H1 (cell line): ENCODE data around the gene RREB1. TPM values are rescaled to one million over a fixed set of nuclear protein-coding genes. Genes with fewer than 3 reads are reported as not detected.

Experiments
- CTBP2 ChIP-seq: IDR thresholded peaks from 2 replicates; pipeline ENCODE4 v1.7.0; 2011; ENCODE audit warnings: borderline replicate concordance, mild to moderate bottlenecking, moderate library complexity, mixed read lengths, low read length; ENCODE audit not compliant: insufficient read depth, insufficient read length
- HDAC2 ChIP-seq, 2 experiments: fragments of 300-600 bp in 1 of 2; sonication (generic) in 1 of 2; IDR thresholded peaks; 2 replicates each; pipeline ENCODE4 v1.6.1; 2011 to 2012; ENCODE audit warnings: low read depth in 2 of 2, low read length in 2 of 2, mild to moderate bottlenecking in 2 of 2, moderate library complexity in 2 of 2, borderline replicate concordance in 1 of 2, inconsistent platforms in 1 of 2
- JUN ChIP-seq: IDR thresholded peaks from 2 replicates; pipeline ENCODE4 v1.6.1; 2011; ENCODE audit warnings: low read depth, mild to moderate bottlenecking, improper control_type of control experiment, low read length
- RNF2 ChIP-seq: fragments of 200-900, 300-1000 bp; sonication (generic); IDR thresholded peaks from 2 replicates; pipeline ENCODE4 v1.7.1; 2016; ENCODE audit warnings: borderline replicate concordance, low read depth, mild to moderate bottlenecking, antibody characterized with exemption, low read length; ENCODE audit not compliant: poor library complexity, severe bottlenecking; ENCODE audit errors: missing control alignments
- RXRA ChIP-seq: IDR thresholded peaks from 2 replicates; pipeline ENCODE4 v1.6.1; 2011; ENCODE audit warnings: low read depth, mild to moderate bottlenecking, low read length, moderate library complexity; ENCODE audit not compliant: insufficient read depth
- TEAD4 ChIP-seq: IDR thresholded peaks from 2 replicates; pipeline ENCODE4 v1.6.1; 2012; ENCODE audit warnings: low read depth, low read length, inconsistent platforms, mixed read lengths
- YY1 ChIP-seq: IDR thresholded peaks from 2 replicates; pipeline ENCODE4 v1.6.1; 2011; ENCODE audit warnings: low read depth, mild to moderate bottlenecking, low read length
- polyA plus RNA-seq, 7 experiments: library from polyadenylated mRNA; depleted of rRNA in 3 of 7; stranded (reverse) in 5 of 7; unstranded in 2 of 7; fragments of >200 nt in 5 of 7; fragments of 200-250 nt in 2 of 7; gene quantifications; 1 replicate in 5 of 7; 2 replicates in 1 of 7; 4 replicates in 1 of 7; pipeline versions ENCODE4 v1.2.1 to v1.2.3, GENCODE V29; 2011 to 2013; ENCODE audit warnings: missing spikeins in 2 of 7, mixed read lengths in 2 of 7
- total RNA-seq: library from RNA; stranded (reverse); fragmentation: NEBNext Ultra II Directional; extraction: Animal tissue kit (Norgen Biotek cat#: 25700); gene quantifications from 2 replicates; pipeline ENCODE4 v1.2.1, GENCODE V29; 2021
- TF ChIP-seq, protein P1 (sequence below), 3 experiments: IDR thresholded peaks; 1 replicate in 2 of 3; 2 replicates in 1 of 3; pipeline versions ENCODE4 v1.5.1 to v1.6.1; 2011; ENCODE audit warnings: low read length in 3 of 3, mild to moderate bottlenecking in 3 of 3, inconsistent platforms in 2 of 3, low read depth in 1 of 3, moderate library complexity in 1 of 3; ENCODE audit not compliant: insufficient read depth in 1 of 3; ENCODE audit errors: control extremely low read depth in 1 of 3

Gene RREB1
- total and polyA plus RNA-seq, 2 of the 8 experiments (the other 6 are each of a cell fraction or from before 2014, with no cell fraction given): 3.9 to 34.7 TPM

DNA sequence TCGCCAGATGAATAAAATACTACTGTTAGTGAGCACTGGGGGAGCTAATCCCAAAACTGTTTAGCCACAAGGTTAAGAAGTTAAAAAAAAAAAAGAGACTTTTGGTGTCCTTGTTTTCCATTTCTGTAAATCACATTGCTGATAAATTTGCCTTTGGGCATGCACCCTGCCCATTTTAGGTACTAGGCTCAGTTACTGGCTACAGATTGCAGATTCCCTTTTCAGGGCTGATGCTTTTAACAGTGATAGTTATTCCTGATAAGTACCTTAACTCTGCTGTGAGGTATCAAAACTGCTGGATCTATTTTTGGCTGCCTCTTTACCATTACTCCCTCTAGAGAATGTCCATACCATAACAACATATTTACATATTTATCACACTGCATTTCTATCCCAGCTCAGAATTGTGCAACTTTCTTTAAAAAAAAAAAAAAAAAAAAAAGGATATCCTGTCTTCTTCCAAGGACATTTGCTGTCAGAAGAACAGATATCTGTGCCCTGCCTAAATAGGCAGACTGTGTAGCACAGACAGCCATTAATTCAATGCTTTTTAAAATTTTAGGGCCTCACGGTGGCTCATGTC is 110.7 kb downstream of the RREB1 start (continued):
- TF ChIP-seq, protein P1, sequence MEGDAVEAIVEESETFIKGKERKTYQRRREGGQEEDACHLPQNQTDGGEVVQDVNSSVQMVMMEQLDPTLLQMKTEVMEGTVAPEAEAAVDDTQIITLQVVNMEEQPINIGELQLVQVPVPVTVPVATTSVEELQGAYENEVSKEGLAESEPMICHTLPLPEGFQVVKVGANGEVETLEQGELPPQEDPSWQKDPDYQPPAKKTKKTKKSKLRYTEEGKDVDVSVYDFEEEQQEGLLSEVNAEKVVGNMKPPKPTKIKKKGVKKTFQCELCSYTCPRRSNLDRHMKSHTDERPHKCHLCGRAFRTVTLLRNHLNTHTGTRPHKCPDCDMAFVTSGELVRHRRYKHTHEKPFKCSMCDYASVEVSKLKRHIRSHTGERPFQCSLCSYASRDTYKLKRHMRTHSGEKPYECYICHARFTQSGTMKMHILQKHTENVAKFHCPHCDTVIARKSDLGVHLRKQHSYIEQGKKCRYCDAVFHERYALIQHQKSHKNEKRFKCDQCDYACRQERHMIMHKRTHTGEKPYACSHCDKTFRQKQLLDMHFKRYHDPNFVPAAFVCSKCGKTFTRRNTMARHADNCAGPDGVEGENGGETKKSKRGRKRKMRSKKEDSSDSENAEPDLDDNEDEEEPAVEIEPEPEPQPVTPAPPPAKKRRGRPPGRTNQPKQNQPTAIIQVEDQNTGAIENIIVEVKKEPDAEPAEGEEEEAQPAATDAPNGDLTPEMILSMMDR (IDR thresholded peaks at IDR 0.05; ENCODE audit: control extremely low read depth in 1 of 3, insufficient read depth in 1 of 3, low read depth in 1 of 3, low read length in 3 of 3): no peak
- no peak for TF ChIP-seq JUN
- TF ChIP-seq CTBP2: no peak
- no peak for TF ChIP-seq RXRA
- TF ChIP-seq YY1: no peak
- TF ChIP-seq HDAC2 (IDR thresholded peaks at IDR 0.05; ENCODE audit: borderline replicate concordance in 1 of 2, low read depth in 2 of 2, low read length in 2 of 2): no peak
- TF ChIP-seq RNF2: no peak
- TF ChIP-seq TEAD4: no peak
